ENCODE results near the gene CDH23. TPM values are rescaled to one million over a fixed set of nuclear protein-coding genes. Genes with fewer than 3 reads are reported as not detected.

The CDH23 gene
- total RNA-seq, 2 experiments from 2014 or later, result 4.6 to 5.2 TPM

DNA sequence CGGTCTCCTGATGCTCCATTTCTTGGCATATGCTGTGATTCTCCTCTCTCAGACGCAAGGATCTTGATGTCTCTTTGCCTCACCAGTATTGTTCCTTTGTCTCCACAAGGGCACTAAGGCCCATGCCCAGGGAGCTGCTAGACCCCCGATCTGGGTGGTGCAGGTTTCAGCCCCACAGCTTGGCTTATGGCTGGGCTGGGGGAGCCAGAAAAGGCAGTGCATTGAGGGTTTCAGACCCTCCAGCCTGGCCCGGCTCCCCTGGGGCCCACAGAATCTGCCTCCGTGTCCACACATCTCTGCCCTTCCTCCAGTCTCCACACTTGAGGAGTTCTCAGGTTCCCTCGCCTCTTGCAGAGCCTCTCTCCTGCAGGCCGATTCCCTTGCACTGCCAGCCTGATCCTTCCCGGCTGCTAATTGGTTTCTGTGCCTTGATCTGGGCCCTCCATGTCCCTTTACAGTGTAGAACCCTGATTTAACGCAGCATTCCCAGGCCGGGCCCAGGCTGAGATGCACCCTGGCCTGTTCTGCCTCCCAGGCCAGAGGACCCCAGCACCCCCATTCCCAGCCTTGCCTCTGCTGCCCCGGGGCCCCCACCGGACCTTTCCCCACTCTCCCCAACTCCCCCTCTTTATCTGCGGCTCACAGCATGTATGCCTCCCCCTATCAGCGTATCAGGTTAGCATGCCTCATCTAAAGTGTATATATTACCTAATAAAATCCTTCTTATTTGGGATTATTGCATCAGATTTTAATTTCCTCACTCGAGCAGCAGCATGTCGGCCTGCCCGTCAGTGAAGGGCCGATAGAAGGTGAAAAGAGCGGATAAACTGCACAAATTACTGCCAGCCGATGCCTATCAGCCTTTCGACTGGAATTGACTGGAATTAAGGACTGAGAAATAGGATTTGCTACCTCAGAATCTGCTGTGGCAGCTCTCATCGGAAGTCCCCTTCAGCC lies 177.1 kb downstream of the CDH23 start:
- H3K36me3 ChIP-seq (ENCODE audit: insufficient read depth, low read length), result no peaks in the 10 kb centered on the region
- H3K27me3 Mint-ChIP-seq, result no peaks in the 10 kb centered on the region
- intact Hi-C loops (cut with DNase I, micrococcal nuclease), result loop anchor here in 1 of 2 experiments (5.0 kb wide), 1 partner anchor 238 kb away; no protein-coding TSS in a partner anchor
- no peaks in the 10 kb centered on the region for H3K9me3 ChIP-seq (ENCODE audit: control insufficient read depth in 1 of 2, insufficient read depth in 1 of 2, low read length in 2 of 2)
- ATAC-seq (ENCODE audit: poor library complexity), result no peak
- H3K27ac ChIP-seq (ENCODE audit: low read depth in 1 of 2, low read length in 2 of 2), result no peak overlapping the region
- H3K9me3 Mint-ChIP-seq, result no peaks in the 10 kb centered on the region
- H3K27ac Mint-ChIP-seq, result no peak overlapping the region
- H3K4me1 Mint-ChIP-seq (ENCODE audit: low read depth), result no peaks in the 10 kb centered on the region
- H3K4me3 Mint-ChIP-seq, result no peak overlapping the region
- no peak for DNase-seq
- H3K36me3 Mint-ChIP-seq (ENCODE audit: low read depth), result no peaks in the 10 kb centered on the region
- H3K27me3 ChIP-seq (ENCODE audit: control insufficient read depth in 1 of 2, insufficient read depth in 2 of 2, low read length in 2 of 2), result no peaks in the 10 kb centered on the region
- POLR2A ChIA-PET, result no interaction called here
- H3K4me1 ChIP-seq (ENCODE audit: insufficient read depth, low read length), result no peaks in the 10 kb centered on the region
- TF ChIP-seq, protein P1, sequence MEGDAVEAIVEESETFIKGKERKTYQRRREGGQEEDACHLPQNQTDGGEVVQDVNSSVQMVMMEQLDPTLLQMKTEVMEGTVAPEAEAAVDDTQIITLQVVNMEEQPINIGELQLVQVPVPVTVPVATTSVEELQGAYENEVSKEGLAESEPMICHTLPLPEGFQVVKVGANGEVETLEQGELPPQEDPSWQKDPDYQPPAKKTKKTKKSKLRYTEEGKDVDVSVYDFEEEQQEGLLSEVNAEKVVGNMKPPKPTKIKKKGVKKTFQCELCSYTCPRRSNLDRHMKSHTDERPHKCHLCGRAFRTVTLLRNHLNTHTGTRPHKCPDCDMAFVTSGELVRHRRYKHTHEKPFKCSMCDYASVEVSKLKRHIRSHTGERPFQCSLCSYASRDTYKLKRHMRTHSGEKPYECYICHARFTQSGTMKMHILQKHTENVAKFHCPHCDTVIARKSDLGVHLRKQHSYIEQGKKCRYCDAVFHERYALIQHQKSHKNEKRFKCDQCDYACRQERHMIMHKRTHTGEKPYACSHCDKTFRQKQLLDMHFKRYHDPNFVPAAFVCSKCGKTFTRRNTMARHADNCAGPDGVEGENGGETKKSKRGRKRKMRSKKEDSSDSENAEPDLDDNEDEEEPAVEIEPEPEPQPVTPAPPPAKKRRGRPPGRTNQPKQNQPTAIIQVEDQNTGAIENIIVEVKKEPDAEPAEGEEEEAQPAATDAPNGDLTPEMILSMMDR (IDR thresholded peaks at IDR 0.05), result no peak
- H3K4me3 ChIP-seq (ENCODE audit: low read length), result no peak overlapping the region
- CTCF ChIA-PET, result no interaction called here

DNA sequence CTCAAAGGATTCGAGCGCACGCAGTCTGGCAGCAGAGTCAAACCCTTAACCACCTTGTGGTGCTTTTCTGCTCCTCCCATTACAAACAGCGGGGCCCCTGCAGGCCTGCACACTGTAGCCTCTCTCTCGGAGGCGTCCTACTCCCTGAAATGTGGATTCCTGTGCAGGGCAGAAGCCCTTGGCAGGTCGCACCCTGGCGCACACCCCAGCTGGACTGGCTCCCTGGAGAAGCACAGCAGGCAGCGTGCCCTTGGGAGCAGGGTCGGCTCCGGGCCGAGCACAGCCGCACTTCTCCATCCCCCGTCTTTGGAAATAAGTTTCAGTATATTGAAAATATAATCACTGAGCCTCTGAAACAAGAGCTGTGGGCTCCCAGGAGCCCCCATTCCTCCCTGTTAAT lies 178.7 kb downstream of the CDH23 start:
- Mint-ChIP-seq H3K4me1 (ENCODE audit: low read depth) (no peaks in the 10 kb centered on the region), H3K27ac (no peak overlapping the region), H3K36me3 (ENCODE audit: low read depth) (no peaks in the 10 kb centered on the region), H3K9me3 (no peaks in the 10 kb centered on the region), H3K4me3 (no peak overlapping the region), H3K27me3 (no peaks in the 10 kb centered on the region)
- ATAC-seq (ENCODE audit: poor library complexity), result no peak
- POLR2A ChIA-PET, result no interaction called here
- CTCF ChIA-PET, result no interaction called here
- TF ChIP-seq, protein P1 (IDR thresholded peaks at IDR 0.05), result no peak
- H3K9me3 ChIP-seq (ENCODE audit: control insufficient read depth in 1 of 2, insufficient read depth in 1 of 2, low read length in 2 of 2), result no peaks in the 10 kb centered on the region
- H3K27ac ChIP-seq (ENCODE audit: low read depth in 1 of 2, low read length in 2 of 2), result no peak overlapping the region
- H3K36me3 ChIP-seq (ENCODE audit: insufficient read depth, low read length), result no peaks in the 10 kb centered on the region
- no peaks in the 10 kb centered on the region for H3K27me3 ChIP-seq (ENCODE audit: control insufficient read depth in 1 of 2, insufficient read depth in 2 of 2, low read length in 2 of 2)
- H3K4me3 ChIP-seq (ENCODE audit: low read length), result no peak overlapping the region
- no peaks in the 10 kb centered on the region for H3K4me1 ChIP-seq (ENCODE audit: insufficient read depth, low read length)
- no peak for DNase-seq
- intact Hi-C loops (cut with DNase I, micrococcal nuclease), result no loop called here

DNA sequence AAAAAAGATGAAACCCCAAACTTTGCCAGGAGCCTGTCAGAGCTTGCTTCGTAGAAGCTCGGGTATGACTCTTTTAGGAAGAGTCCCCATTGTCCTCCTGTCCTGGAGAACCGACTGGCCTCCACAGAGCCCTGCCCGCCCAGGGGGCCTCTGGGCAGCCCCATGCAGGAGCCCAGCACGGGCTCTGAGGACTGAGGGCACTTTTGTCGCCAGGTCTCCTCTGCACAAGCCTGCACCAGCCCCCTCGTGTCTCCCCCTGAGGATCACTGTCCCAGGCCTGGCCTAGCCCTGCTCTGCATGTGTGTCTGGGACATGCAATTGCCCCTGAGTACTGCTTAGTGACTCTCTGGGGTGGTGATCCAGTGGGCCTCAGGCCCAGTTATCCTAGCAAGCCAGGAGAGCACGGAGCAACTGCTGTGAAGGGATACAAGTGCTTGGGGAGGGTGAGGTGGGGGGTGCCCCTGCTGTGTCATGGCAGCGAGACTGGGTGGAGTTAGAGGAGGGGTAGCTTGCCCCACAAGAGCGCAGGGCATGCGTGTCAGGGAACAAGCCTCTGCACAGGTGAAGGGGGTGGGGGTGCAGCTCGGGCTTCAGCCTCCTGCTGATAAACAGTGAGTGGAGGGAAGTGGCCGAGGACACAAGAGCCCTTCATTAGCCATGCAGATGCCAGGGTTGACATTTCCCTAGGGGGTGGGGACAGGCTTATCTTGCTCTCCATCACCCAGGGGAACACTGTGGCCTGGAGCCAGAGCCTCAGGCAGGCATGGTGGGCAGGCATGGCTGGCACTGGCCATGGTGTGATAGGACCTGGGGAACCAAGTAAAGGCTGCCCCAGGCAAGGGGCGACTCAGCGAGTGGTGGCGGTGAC lies 179.4 kb downstream of the CDH23 start:
- POLR2A ChIA-PET, result no interaction called here
- Histone ChIP-seq H3K4me3 (ENCODE audit: low read length) (no peak overlapping the region), H3K4me1 (ENCODE audit: insufficient read depth, low read length) (no peaks in the 10 kb centered on the region), H3K9me3 (ENCODE audit: control insufficient read depth in 1 of 2, insufficient read depth in 1 of 2, low read length in 2 of 2) (no peaks in the 10 kb centered on the region), H3K36me3 (ENCODE audit: insufficient read depth, low read length) (no peaks in the 10 kb centered on the region), H3K27me3 (ENCODE audit: control insufficient read depth in 1 of 2, insufficient read depth in 2 of 2, low read length in 2 of 2) (no peaks in the 10 kb centered on the region), H3K27ac (ENCODE audit: low read depth in 1 of 2, low read length in 2 of 2) (no peak overlapping the region)
- no peak for DNase-seq
- CTCF ChIA-PET, result no interaction called here
- intact Hi-C loops (cut with DNase I, micrococcal nuclease), result no loop called here
- no peaks in the 10 kb centered on the region for H3K9me3 Mint-ChIP-seq
- H3K4me3 Mint-ChIP-seq, result no peak overlapping the region
- ATAC-seq (ENCODE audit: poor library complexity), result no peak
- no peaks in the 10 kb centered on the region for H3K36me3 Mint-ChIP-seq (ENCODE audit: low read depth)
- H3K4me1 Mint-ChIP-seq (ENCODE audit: low read depth), result no peaks in the 10 kb centered on the region
- TF ChIP-seq, protein P1 (IDR thresholded peaks at IDR 0.05), result no peak
- H3K27me3 Mint-ChIP-seq, result no peaks in the 10 kb centered on the region
- H3K27ac Mint-ChIP-seq, result no peak overlapping the region
